HEK293 (cell line): ENCODE results near the gene CLECL1.

Experiments used
- CTCF ChIA-PET: fragments of 350-600 bp; formaldehyde crosslinking; extraction: SDS; loops from one replicate; lab custom pipeline; 2021; ENCODE audit warnings: antibody characterized with exemption; lab: Yijun Ruan, JAX
- POLR2A ChIA-PET: fragments of 300-600 bp; formaldehyde crosslinking; extraction: SDS; loops from one replicate; lab custom pipeline; 2020; ENCODE audit warnings: antibody characterized with exemption, inconsistent platforms; lab: Yijun Ruan, JAX
- H3K27ac ChIP-seq: fragments of 200-500 bp; sonication (Bioruptor generic); 2 replicates; pipeline ENCODE4 v1.5.1; 2014; ENCODE audit warnings: low read depth, low read length, control low read depth, inconsistent platforms; ENCODE audit errors: extremely low read depth
- H3K36me3 ChIP-seq, 2 experiments: fragments of 200-500 bp in 1 of 2; sonication (Bioruptor generic) in 1 of 2; 1 replicate in 1 of 2; 2 replicates in 1 of 2; pipeline ENCODE4 v1.5.1; 2014 to 2017; ENCODE audit warnings: inconsistent platforms in 2 of 2, low read length in 2 of 2; ENCODE audit not compliant: control insufficient read depth in 2 of 2, insufficient read depth in 1 of 2
- H3K4me1 ChIP-seq: fragments of 200-500 bp; sonication (Bioruptor generic); 2 replicates; pipeline ENCODE4 v1.5.1; 2014; ENCODE audit warnings: mild to moderate bottlenecking, low read length, inconsistent platforms; ENCODE audit not compliant: control insufficient read depth, insufficient read depth
- H3K4me3 ChIP-seq: 2 replicates; pipeline ENCODE4 v1.5.1; 2011; ENCODE audit warnings: low read depth, mild to moderate bottlenecking, control low read depth, low read length, moderate library complexity
- H3K9me3 ChIP-seq: fragments of 200-500 bp; sonication (Bioruptor generic); 2 replicates; pipeline ENCODE4 v1.5.1; 2014; ENCODE audit warnings: low read depth, low read length, inconsistent platforms; ENCODE audit not compliant: control insufficient read depth, insufficient read depth
- ATF2 ChIP-seq: fragments of 450-650 bp; formaldehyde crosslinking; IDR thresholded peaks from 2 replicates; pipeline ENCODE4 v1.5.1; 2016; ENCODE audit warnings: missing biosample characterization, missing genetic modification characterization, low read depth
- FEZF1 ChIP-seq: fragments of 450-650 bp; formaldehyde crosslinking; IDR thresholded peaks from 2 replicates; pipeline ENCODE4 v1.5.1; 2016; ENCODE audit warnings: missing biosample characterization, missing genetic modification characterization
- KLF16 ChIP-seq: fragments of 450-650 bp; formaldehyde crosslinking; IDR thresholded peaks from 2 replicates; pipeline ENCODE4 v1.5.1; 2017; ENCODE audit warnings: missing biosample characterization, missing genetic modification characterization
- MYNN ChIP-seq: fragments of 450-650 bp; formaldehyde crosslinking; IDR thresholded peaks from 2 replicates; pipeline ENCODE4 v1.5.1; 2016; ENCODE audit warnings: missing biosample characterization, missing genetic modification characterization, borderline replicate concordance
- PATZ1 ChIP-seq: fragments of 450-650 bp; formaldehyde crosslinking; IDR thresholded peaks from 2 replicates; pipeline ENCODE4 v1.5.1; 2016; ENCODE audit warnings: missing biosample characterization, missing genetic modification characterization
- PRDM1 ChIP-seq: fragments of 450-650 bp; formaldehyde crosslinking; IDR thresholded peaks from 2 replicates; pipeline ENCODE4; 2016; ENCODE audit warnings: missing biosample characterization, missing genetic modification characterization
- PRDM2 ChIP-seq: fragments of 450-650 bp; formaldehyde crosslinking; IDR thresholded peaks from 2 replicates; pipeline ENCODE4 v1.5.1; 2016; ENCODE audit warnings: missing biosample characterization, missing genetic modification characterization, borderline replicate concordance
- TCF7L2 ChIP-seq: IDR thresholded peaks from 2 replicates; pipeline ENCODE4 v1.6.1; 2011; ENCODE audit warnings: low read depth, mild to moderate bottlenecking, inconsistent platforms, low read length, moderate library complexity, borderline replicate concordance
- ZBTB44 ChIP-seq: fragments of 450-650 bp; IDR thresholded peaks from 2 replicates; pipeline ENCODE4 v1.5.1; 2018; ENCODE audit warnings: missing biosample characterization, mild to moderate bottlenecking, missing genetic modification characterization
- ZBTB49 ChIP-seq: fragments of 450-650 bp; formaldehyde crosslinking; IDR thresholded peaks from 2 replicates; pipeline ENCODE4 v1.5.1; 2016; ENCODE audit warnings: missing biosample characterization, missing genetic modification characterization, low read depth
- ZNF146 ChIP-seq: fragments of 450-650 bp; formaldehyde crosslinking; IDR thresholded peaks from 2 replicates; pipeline ENCODE4 v1.5.1; 2016; ENCODE audit warnings: missing biosample characterization, missing genetic modification characterization
- ZNF521 ChIP-seq: fragments of 450-650 bp; formaldehyde crosslinking; IDR thresholded peaks from 2 replicates; pipeline ENCODE4 v1.5.1; 2017; ENCODE audit warnings: missing biosample characterization, mild to moderate bottlenecking, missing genetic modification characterization
- ZNF658 ChIP-seq: fragments of 450-650 bp; formaldehyde crosslinking; IDR thresholded peaks from 2 replicates; pipeline ENCODE4; 2016; ENCODE audit warnings: missing biosample characterization, missing genetic modification characterization
- ZNF768 ChIP-seq: fragments of 450-650 bp; formaldehyde crosslinking; IDR thresholded peaks from 2 replicates; pipeline ENCODE4 v1.5.1; 2018; ENCODE audit warnings: missing biosample characterization, mild to moderate bottlenecking, missing genetic modification characterization
- ZNF785 ChIP-seq: fragments of 450-650 bp; formaldehyde crosslinking; IDR thresholded peaks from 2 replicates; pipeline ENCODE4 v1.5.1; 2016; ENCODE audit warnings: missing biosample characterization, missing genetic modification characterization

Gene CLECL1

DNA sequence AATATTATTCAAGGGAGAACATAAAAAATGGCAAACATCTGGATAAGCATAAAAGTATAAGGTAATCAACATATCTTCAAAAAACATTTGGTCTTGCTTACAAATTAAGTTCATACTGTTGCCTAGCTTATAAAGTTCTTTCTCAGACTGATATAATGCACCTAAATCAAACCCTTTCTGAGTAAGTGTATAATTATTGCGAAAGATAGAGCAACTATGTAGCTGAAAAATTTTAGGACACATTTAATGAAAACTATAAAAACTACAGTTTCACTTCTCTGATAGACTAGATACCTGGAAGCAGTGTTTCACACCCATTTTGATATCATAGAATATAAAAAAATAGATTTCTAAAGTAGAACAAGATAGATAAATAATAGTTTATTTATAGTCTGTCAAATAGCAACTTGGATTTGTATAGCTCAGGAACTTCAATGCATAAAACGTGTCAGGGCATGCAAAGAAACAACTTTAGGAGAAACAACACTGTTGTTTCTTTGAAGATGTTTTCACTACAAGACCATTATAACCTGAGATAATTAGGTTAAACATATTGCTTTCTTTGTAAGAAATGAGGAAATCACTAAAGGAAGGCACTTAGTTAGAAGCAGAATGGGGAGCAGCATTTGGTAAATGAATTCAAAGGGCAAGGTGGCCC lies 7.6 kb downstream of the CLECL1 start (continued):
- no peak for TF ChIP-seq KLF16 (tag by site-specific recombination)
- TF ChIP-seq ZNF768 (tag by site-specific recombination), result no peak
- TF ChIP-seq PRDM2 (tag by site-specific recombination), result no peak

GRCh38 chr12:9724023-9724422 lies 8.9 kb downstream of the CLECL1 start:
- H3K4me1 ChIP-seq, result no peaks in the 10 kb centered on the region
- H3K4me3 ChIP-seq, result no peak overlapping the region
- no peak overlapping the region for H3K27ac ChIP-seq
- no peaks in the 10 kb centered on the region for H3K9me3 ChIP-seq
- ChIA-PET CTCF (interaction anchor here (0.7 to 1.9 kb wide), 4 partner anchors 16 to 28 kb away, joined by 3 to 10 read pairs (median 4); no protein-coding TSS in a partner anchor), POLR2A (no interaction called here)
- TF ChIP-seq PRDM1 (tag by site-specific recombination) (peak; percentile 71), PATZ1 (tag by site-specific recombination) (no peak)
- H3K36me3 ChIP-seq, result no peaks in the 10 kb centered on the region

- no peaks in the 10 kb centered on the region for H3K9me3 ChIP-seq
- H3K4me3 ChIP-seq, result no peak overlapping the region
- H3K4me1 ChIP-seq, result no peaks in the 10 kb centered on the region
- no peaks in the 10 kb centered on the region for H3K36me3 ChIP-seq
- no peak overlapping the region for H3K27ac ChIP-seq
- CTCF ChIA-PET, result interaction anchor here (0.6 to 1.6 kb wide), 3 partner anchors 13 to 97 kb away, joined by 3 to 7 read pairs (median 3); no protein-coding TSS in a partner anchor
- POLR2A ChIA-PET, result no interaction called here
- TF ChIP-seq ZBTB49 (tag by site-specific recombination) (no peak), ZNF146 (tag by site-specific recombination) (no peak), ZBTB44 (no peak), FEZF1 (tag by site-specific recombination) (no peak), ZNF785 (no peak), MYNN (tag by site-specific recombination) (no peak), ATF2 (tag by site-specific recombination) (no peak), ZNF658 (tag by site-specific recombination) (no peak), ZNF521 (tag by site-specific recombination) (no peak), TCF7L2 (no peak)
Observed at GRCh38 chr12:9721394-9722092, 11.4 kb downstream of the CLECL1 start.
